GM13976 (cell line): ENCODE data around the gene NCOA5.
A peak's percentile ranks its signal among the peaks of the same experiment; 100 is the strongest.

Experiments used
- DNase-seq: peaks from one replicate; pipeline ENCODE4 v3.0.0; 2012; ENCODE audit warnings: low spot score
- in situ Hi-C: fragments of 300-500 bp; cut with MboI; formaldehyde crosslinking; loops from one replicate; pipeline ENCODE4 v1.12.0; 2022; ENCODE audit warnings: low sequenced_read_pairs, mixed read lengths, inconsistent platforms; ENCODE audit not compliant: unreplicated experiment
- TF ChIP-seq, protein P1 (sequence below): IDR thresholded peaks from 2 replicates; pipeline ENCODE4 v1.5.1; 2012; ENCODE audit warnings: borderline replicate concordance, mild to moderate bottlenecking; ENCODE audit not compliant: insufficient read depth; ENCODE audit errors: extremely low read depth, missing control alignments, control extremely low read depth

NCOA5 gene

GRCh38 chr20:46089417-46090388 lies at the start of gene NCOA5:
TSS of gene NCOA5 (minus strand) at chr20:46089962. CDS start at chr20:46079424, 10,538 bp downstream.
- in situ Hi-C loops, result no loop called here

GRCh38 chr20:46139266-46139889 lies 49.6 kb upstream of the NCOA5 start:
- in situ Hi-C loops, result loop anchor here (25.0 kb wide), 1 partner anchor 548 kb away; the partner anchor contains the start of gene TP53RK
- TF ChIP-seq, protein P1, sequence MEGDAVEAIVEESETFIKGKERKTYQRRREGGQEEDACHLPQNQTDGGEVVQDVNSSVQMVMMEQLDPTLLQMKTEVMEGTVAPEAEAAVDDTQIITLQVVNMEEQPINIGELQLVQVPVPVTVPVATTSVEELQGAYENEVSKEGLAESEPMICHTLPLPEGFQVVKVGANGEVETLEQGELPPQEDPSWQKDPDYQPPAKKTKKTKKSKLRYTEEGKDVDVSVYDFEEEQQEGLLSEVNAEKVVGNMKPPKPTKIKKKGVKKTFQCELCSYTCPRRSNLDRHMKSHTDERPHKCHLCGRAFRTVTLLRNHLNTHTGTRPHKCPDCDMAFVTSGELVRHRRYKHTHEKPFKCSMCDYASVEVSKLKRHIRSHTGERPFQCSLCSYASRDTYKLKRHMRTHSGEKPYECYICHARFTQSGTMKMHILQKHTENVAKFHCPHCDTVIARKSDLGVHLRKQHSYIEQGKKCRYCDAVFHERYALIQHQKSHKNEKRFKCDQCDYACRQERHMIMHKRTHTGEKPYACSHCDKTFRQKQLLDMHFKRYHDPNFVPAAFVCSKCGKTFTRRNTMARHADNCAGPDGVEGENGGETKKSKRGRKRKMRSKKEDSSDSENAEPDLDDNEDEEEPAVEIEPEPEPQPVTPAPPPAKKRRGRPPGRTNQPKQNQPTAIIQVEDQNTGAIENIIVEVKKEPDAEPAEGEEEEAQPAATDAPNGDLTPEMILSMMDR, result no peak
- no peak for DNase-seq

More at GRCh38 chr20:46089417-46090388, at the start of gene NCOA5:
- TF ChIP-seq, protein P1, result peak; percentile 66
- DNase-seq, result peak; percentile 96

DNA sequence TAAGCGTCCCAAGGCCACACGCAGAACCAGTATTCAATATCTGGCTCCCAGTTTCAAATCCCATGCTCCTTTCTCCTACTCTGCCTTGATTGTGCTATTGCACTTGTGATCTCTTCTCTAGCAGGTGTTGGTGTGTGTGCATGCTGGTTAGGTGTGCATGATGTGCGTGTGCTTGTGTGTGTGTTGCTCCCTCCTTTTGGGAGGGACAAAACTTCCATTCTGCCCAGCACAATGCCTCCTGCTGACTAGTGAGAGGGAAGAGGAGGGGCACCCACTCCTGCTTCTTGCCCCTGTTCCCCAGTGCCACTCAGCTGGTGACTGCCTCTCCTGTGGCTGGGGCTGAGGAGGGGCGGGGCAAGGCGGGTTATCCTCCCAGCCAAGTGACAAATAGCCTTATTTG lies 48.1 kb upstream of the NCOA5 start:
- in situ Hi-C loops, result loop anchor here (25.0 kb wide), 1 partner anchor 549 kb away; the partner anchor contains the start of gene TP53RK
- DNase-seq, result no peak
- TF ChIP-seq, protein P1, result no peak

- DNase-seq, result no peak
- TF ChIP-seq, protein P1, result no peak
- in situ Hi-C loops, result loop anchor here (25.0 kb wide), 1 partner anchor 551 kb away; the partner anchor contains the start of gene TP53RK
Measured at GRCh38 chr20:46135856-46136633, 46.3 kb upstream of the NCOA5 start.

- in situ Hi-C loops, result loop anchor here (25.0 kb wide), 1 partner anchor 553 kb away; the partner anchor contains the start of gene TP53RK
- TF ChIP-seq, protein P1, result no peak
Measured at GRCh38 chr20:46134716-46135115, 45.0 kb upstream of the NCOA5 start.

More at GRCh38 chr20:46134716-46135115, 45.0 kb upstream of the NCOA5 start:
- DNase-seq, result no peak
